Activated T-cell treated with anti-CD3 and anti-CD28 coated beads, Interleukin-2, amount 50 U/mL, for 24 hours (primary cell): ENCODE data around the gene CFI.
A peak's percentile ranks its signal among the peaks of the same experiment; 100 is the strongest.

Experiments used
- DNase-seq: peaks from one replicate; pipeline ENCODE4 v3.0.0-alpha.2; 2020
- H3K27ac Mint-ChIP-seq: 2 replicates; pipeline ENCODE4 v1.8.0; 2020; ENCODE audit warnings: mild to moderate bottlenecking, mixed read lengths
- H3K27me3 Mint-ChIP-seq: 2 replicates; pipeline ENCODE4 v1.8.0; 2020; ENCODE audit warnings: mixed read lengths
- H3K36me3 Mint-ChIP-seq: 2 replicates; pipeline ENCODE4 v1.8.0; 2020; ENCODE audit warnings: low read depth, mixed read lengths
- H3K4me1 Mint-ChIP-seq: 2 replicates; pipeline ENCODE4 v1.8.0; 2020; ENCODE audit warnings: low read depth, mixed read lengths
- H3K4me3 Mint-ChIP-seq: 2 replicates; pipeline ENCODE4 v1.8.0; 2020; ENCODE audit warnings: mild to moderate bottlenecking, moderate library complexity, mixed read lengths
- H3K9me3 Mint-ChIP-seq: 2 replicates; pipeline ENCODE4 v1.8.0; 2020; ENCODE audit warnings: mixed read lengths

The CFI gene

GRCh38 chr4:109702950-109703663 is 98.7 kb downstream of the CFI start, which contains the start of gene CASP6:
CASP6 (minus strand) TSS chr4:109703445; CDS start chr4:109703395, 50 bp downstream.
- Mint-ChIP-seq H3K36me3 (peaks cover 19% of the 10 kb centered on the region), H3K4me1 (peaks cover 37% of the 10 kb centered on the region), H3K4me3 (peak within 1 kb of the TSS; percentile 90), H3K27ac (peak within 1 kb of the TSS; percentile 92), H3K9me3 (no peaks in the 10 kb centered on the region), H3K27me3 (no peaks in the 10 kb centered on the region)
- DNase-seq, result peak; percentile 79

GRCh38 chr4:109701566-109702410 is 100.0 kb downstream of the CFI start:
- H3K4me1 Mint-ChIP-seq, result peaks cover 39% of the 10 kb centered on the region
- peaks cover 25% of the 10 kb centered on the region for H3K36me3 Mint-ChIP-seq
- peak overlapping the region; percentile 90 for H3K4me3 Mint-ChIP-seq
- no peaks in the 10 kb centered on the region for H3K27me3 Mint-ChIP-seq
- no peaks in the 10 kb centered on the region for H3K9me3 Mint-ChIP-seq
- no peak for DNase-seq
- H3K27ac Mint-ChIP-seq, result peak overlapping the region; percentile 92

- Mint-ChIP-seq H3K27me3 (no peaks in the 10 kb centered on the region), H3K4me1 (peaks cover 43% of the 10 kb centered on the region), H3K36me3 (peaks cover 34% of the 10 kb centered on the region), H3K27ac (peak overlapping the region; percentile 12), H3K9me3 (no peaks in the 10 kb centered on the region), H3K4me3 (no peak overlapping the region)
- DNase-seq, result no peak
Measured at GRCh38 chr4:109699553-109700225, 102.1 kb downstream of the CFI start.

- Mint-ChIP-seq H3K9me3 (no peaks in the 10 kb centered on the region), H3K27me3 (no peaks in the 10 kb centered on the region), H3K27ac (no peak overlapping the region), H3K4me3 (no peak overlapping the region), H3K4me1 (peaks cover 43% of the 10 kb centered on the region), H3K36me3 (peaks cover 44% of the 10 kb centered on the region)
- DNase-seq, result no peak
Measured at GRCh38 chr4:109698656-109699055, 103.1 kb downstream of the CFI start.

- Mint-ChIP-seq H3K4me3 (no peak overlapping the region), H3K4me1 (peaks cover 45% of the 10 kb centered on the region), H3K27me3 (no peaks in the 10 kb centered on the region), H3K27ac (peak overlapping the region; percentile 82), H3K9me3 (no peaks in the 10 kb centered on the region), H3K36me3 (peaks cover 86% of the 10 kb centered on the region)
- DNase-seq, result no peak
Measured at GRCh38 chr4:109691411-109691920, 110.3 kb downstream of the CFI start.
